Gastroesophageal sphincter (tissue), 4 donors: ENCODE results near the gene UHRF1. TPM values are rescaled to one million over a fixed set of nuclear protein-coding genes. Genes with fewer than 3 reads are reported as not detected.

ENCODE experiments used
- ATAC-seq: fragments of 150-250 bp; one replicate; pipeline ENCODE4 v1.9.1; 2016; ENCODE audit warnings: mild to moderate bottlenecking, moderate library complexity
- H3K27ac ChIP-seq, 4 donors: fragments of 200-600 bp; sonication (generic) in 3 of 4; 1 replicate in 3 of 4; 2 replicates in 1 of 4; pipeline ENCODE4 v1.5.1; 2016 to 2019
- H3K27me3 ChIP-seq: fragments of 200-600 bp; sonication (generic); one replicate; pipeline ENCODE4 v1.5.1; 2019
- H3K36me3 ChIP-seq, 2 donors: fragments of 200-600 bp; sonication (generic); one replicate each; pipeline ENCODE4 v1.5.1; 2019; ENCODE audit warnings: control low read depth in 1 of 2
- H3K4me1 ChIP-seq, 3 donors: fragments of 200-600 bp; sonication (generic); 1 replicate in 2 of 3; 2 replicates in 1 of 3; pipeline ENCODE4 v1.5.1; 2016 to 2019; ENCODE audit warnings: control low read depth in 2 of 3
- H3K4me3 ChIP-seq, 2 donors: fragments of 200-600 bp; sonication (generic); one replicate each; pipeline ENCODE4 v1.5.1; 2019; ENCODE audit warnings: mild to moderate bottlenecking in 1 of 2, moderate library complexity in 1 of 2
- H3K9me3 ChIP-seq, 3 donors: fragments of 200-600 bp; sonication (generic); one replicate each; pipeline ENCODE4 v1.5.1; 2017 to 2019; ENCODE audit warnings: control low read depth in 2 of 3
- CTCF ChIP-seq, 4 experiments: fragments of 200-600 bp in 2 of 4; fragments of 450-650 bp in 2 of 4; sonication (generic) in 1 of 4; IDR thresholded peaks; one replicate each; pipeline ENCODE4 v1.5.1; 2017 to 2019; ENCODE audit warnings: antibody characterized with exemption in 4 of 4, mild to moderate bottlenecking in 2 of 4, moderate library complexity in 2 of 4
- EP300 ChIP-seq: sonication (generic); formaldehyde crosslinking; IDR thresholded peaks from one replicate; pipeline ENCODE4 v1.6.1; 2017; ENCODE audit warnings: antibody characterized with exemption, mild to moderate bottlenecking
- POLR2A ChIP-seq, 2 donors: fragments of 450-650 bp; IDR thresholded peaks; one replicate each; pipeline ENCODE4 v1.6.1; 2017; ENCODE audit warnings: antibody characterized with exemption in 2 of 2, mild to moderate bottlenecking in 2 of 2, moderate library complexity in 1 of 2
- POLR2AphosphoS5 ChIP-seq: sonication (generic); formaldehyde crosslinking; IDR thresholded peaks from one replicate; pipeline ENCODE4 v1.6.1; 2017; ENCODE audit warnings: antibody characterized with exemption
- WGBS, 2 donors: methylation state at CpG; one replicate each; pipeline ENCODE4 v1.1.5; 2018; ENCODE audit warnings: low coverage in 1 of 2; 5-methylcytosine and 5-hydroxymethylcytosine counted together
- total RNA-seq, 4 donors: library from RNA; depleted of rRNA; stranded (reverse); fragments of >200 nt; gene quantifications; one replicate each; pipeline ENCODE4 v1.1.0, GENCODE V29; 2016

The UHRF1 gene
- total RNA-seq, 4 donors from 2014 or later = 0.58 to 1.4 (median 0.73) TPM

GRCh38 chr19:5001615-5002014, 92.3 kb downstream of the UHRF1 start:
- Histone ChIP-seq H3K9me3 (no peaks in the 10 kb centered on the region), H3K27ac (no peak overlapping the region), H3K27me3 (no peaks in the 10 kb centered on the region), H3K4me1 (peaks cover 0 to 42% (median 0%) of the 10 kb centered on the region in 3 donors), H3K4me3 (no peak overlapping the region), H3K36me3 (peaks cover 0 to 23% of the 10 kb centered on the region in 2 donors)
- 59% methylated on average over 3 of the region's 3 CpGs; no CpG with 5 or more reads in 1 of the 2 donors for WGBS, 2 donors
- no peak for ATAC-seq
- TF ChIP-seq POLR2AphosphoS5 = no peak
- peak in 3 of 4 experiments; percentile 49 to 65 (median 50) for TF ChIP-seq CTCF (IDR thresholded peaks at IDR 0.05)

- no peak overlapping the region for H3K4me3 ChIP-seq
- no peak for TF ChIP-seq EP300
- TF ChIP-seq CTCF (IDR thresholded peaks at IDR 0.05) = no peak
- TF ChIP-seq POLR2A (IDR thresholded peaks at IDR 0.05) = no peak
- TF ChIP-seq POLR2AphosphoS5 = no peak
- no peaks in the 10 kb centered on the region for H3K27me3 ChIP-seq
- no peak for ATAC-seq
- WGBS, 2 donors = 61 to 62% methylated on average over 2 to 4 of the region's 4 CpGs
- peaks cover 0 to 21% of the 10 kb centered on the region in 2 donors for H3K36me3 ChIP-seq
- no peak overlapping the region for H3K27ac ChIP-seq
- H3K9me3 ChIP-seq = no peaks in the 10 kb centered on the region
- peaks cover 0 to 42% (median 0%) of the 10 kb centered on the region in 3 donors for H3K4me1 ChIP-seq
Measured at GRCh38 chr19:5002143-5002542, 92.8 kb downstream of the UHRF1 start.

DNA sequence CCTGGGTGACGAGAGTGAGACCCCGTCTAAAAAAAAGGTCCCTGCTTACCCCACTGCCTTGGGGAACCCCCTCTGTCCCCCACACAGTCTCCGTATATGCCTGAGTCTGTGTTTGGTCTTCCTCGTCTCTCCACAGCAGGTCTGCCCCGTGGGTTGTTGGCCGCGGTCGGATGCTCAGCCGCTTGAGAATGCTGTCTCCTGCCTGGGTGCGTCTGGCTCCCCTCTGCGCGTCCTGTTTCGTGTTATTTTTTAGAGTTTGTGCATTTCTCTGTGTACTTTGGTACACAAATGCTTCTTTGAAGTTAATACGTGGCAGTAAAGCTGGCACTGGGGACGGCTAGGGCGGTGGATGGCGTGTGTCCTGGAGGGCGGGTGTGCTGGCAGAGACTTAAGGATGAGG, 94.5 kb downstream of the UHRF1 start:
- H3K27ac ChIP-seq = no peak overlapping the region
- ATAC-seq = no peak
- 87 to 89% methylated on average over 12 to 17 of the region's 18 CpGs for WGBS, 2 donors
- H3K4me1 ChIP-seq = peaks cover 0 to 42% (median 0%) of the 10 kb centered on the region in 3 donors
- no peak overlapping the region for H3K4me3 ChIP-seq
- no peaks in the 10 kb centered on the region for H3K27me3 ChIP-seq
- H3K36me3 ChIP-seq = peaks cover 0 to 5% of the 10 kb centered on the region in 2 donors
- peaks cover 0 to 6% (median 0%) of the 10 kb centered on the region in 3 donors for H3K9me3 ChIP-seq
- TF ChIP-seq POLR2AphosphoS5 = no peak
- TF ChIP-seq POLR2A (IDR thresholded peaks at IDR 0.05) = no peak
- TF ChIP-seq CTCF (IDR thresholded peaks at IDR 0.05) = no peak
- no peak for TF ChIP-seq EP300

DNA sequence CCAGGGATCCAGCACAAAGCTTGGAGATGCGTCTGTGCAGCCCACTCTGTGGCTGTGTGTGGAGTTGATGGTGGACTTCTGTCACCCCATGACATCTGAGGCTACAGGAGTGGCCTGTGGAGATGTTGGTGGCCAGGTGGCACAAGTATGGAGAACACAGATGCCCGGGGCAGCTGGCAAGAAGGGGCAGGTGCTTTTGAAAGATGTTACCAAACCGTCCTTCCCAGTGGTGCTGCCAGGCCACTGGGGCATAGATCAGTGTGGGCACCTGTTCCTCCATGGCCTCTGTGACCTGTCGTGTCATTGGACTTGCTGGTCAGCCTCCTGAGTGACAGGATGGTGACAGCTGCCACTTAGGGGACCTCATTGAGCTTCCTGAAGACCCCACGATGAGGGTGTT, 95.8 kb downstream of the UHRF1 start:
- H3K27me3 ChIP-seq = no peaks in the 10 kb centered on the region
- H3K4me3 ChIP-seq = no peak overlapping the region
- 67 to 70% methylated on average over 1 to 2 of the region's 5 CpGs for WGBS, 2 donors
- peaks cover 0 to 4% of the 10 kb centered on the region in 2 donors for H3K36me3 ChIP-seq
- peaks cover 0 to 42% (median 0%) of the 10 kb centered on the region in 3 donors for H3K4me1 ChIP-seq
- no peak for ATAC-seq
- H3K9me3 ChIP-seq = peaks cover 0 to 6% (median 0%) of the 10 kb centered on the region in 3 donors
- no peak overlapping the region for H3K27ac ChIP-seq
- TF ChIP-seq CTCF (IDR thresholded peaks at IDR 0.05) (no peak), POLR2A (IDR thresholded peaks at IDR 0.05) (no peak), EP300 (no peak), POLR2AphosphoS5 (no peak)

DNA sequence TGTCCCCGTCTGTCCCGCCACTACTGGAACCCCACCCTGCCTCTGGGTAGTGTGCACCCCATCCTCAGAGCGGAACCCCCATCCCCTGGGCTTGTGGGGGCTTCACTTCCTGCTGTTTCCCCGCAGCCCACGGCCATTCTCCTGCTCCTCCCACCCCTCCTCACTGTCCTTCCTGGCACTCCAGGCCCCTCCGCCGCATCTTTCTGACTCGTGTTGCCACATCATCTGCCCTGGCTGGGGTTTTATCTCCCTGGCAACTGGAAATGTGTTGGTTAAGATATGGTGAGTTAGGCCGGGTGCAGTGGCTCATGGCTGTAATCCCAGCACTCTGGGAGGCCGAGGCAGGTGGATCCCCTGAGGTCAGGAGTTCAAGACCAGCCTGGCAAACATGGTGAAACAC, 96.9 kb downstream of the UHRF1 start:
- Histone ChIP-seq H3K36me3 (peaks cover 0 to 7% of the 10 kb centered on the region in 2 donors), H3K27me3 (no peaks in the 10 kb centered on the region), H3K4me3 (no peak overlapping the region), H3K27ac (no peak overlapping the region), H3K4me1 (peaks cover 0 to 47% (median 0%) of the 10 kb centered on the region in 3 donors), H3K9me3 (peaks cover 0 to 6% (median 0%) of the 10 kb centered on the region in 3 donors)
- no peak for TF ChIP-seq EP300
- WGBS, 2 donors = 68 to 74% methylated on average over 7 to 8 of the region's 10 CpGs
- no peak for ATAC-seq
